HG03520 (cell line): ENCODE measurements around the gene WIPF2.
"Not testable (repeated sequence)": the region's sequence is repeated elsewhere in the genome, so short reads cannot be mapped to it uniquely, and the experiment has no call there.

Source experiments
- ATAC-seq: cut with Tn5 transposase; IDR thresholded peaks from one replicate; pipeline ENCODE4 v1.9.1; 2021; ENCODE audit warnings: mild to moderate bottlenecking, moderate library complexity; ENCODE audit not compliant: unreplicated experiment

The WIPF2 gene

GRCh38 chr17:40191237-40192208, 27.6 kb upstream of the WIPF2 start:
- no peak for ATAC-seq

- no peak for ATAC-seq
Observed at GRCh38 chr17:40192961-40193360, 26.1 kb upstream of the WIPF2 start.

- no peak for ATAC-seq
Observed at GRCh38 chr17:40194821-40195220, 24.3 kb upstream of the WIPF2 start.

GRCh38 chr17:40197550-40197949, 21.6 kb upstream of the WIPF2 start:
- no peak for ATAC-seq

GRCh38 chr17:40197965-40198456, 21.1 kb upstream of the WIPF2 start:
- not testable (repeated sequence) for ATAC-seq

GRCh38 chr17:40198576-40198975, 20.5 kb upstream of the WIPF2 start:
- no peak for ATAC-seq

- ATAC-seq: no peak
Observed at GRCh38 chr17:40203131-40203530, 16.0 kb upstream of the WIPF2 start.

- not testable (repeated sequence) for ATAC-seq
Observed at GRCh38 chr17:40206193-40206592, 12.9 kb upstream of the WIPF2 start.

- no peak for ATAC-seq
Observed at GRCh38 chr17:40209404-40210093, 9.6 kb upstream of the WIPF2 start.

GRCh38 chr17:40213914-40214313, 5.2 kb upstream of the WIPF2 start:
- ATAC-seq: not testable (repeated sequence)

- no peak for ATAC-seq
Observed at GRCh38 chr17:40218006-40218739, 931 bp upstream of the WIPF2 start.

GRCh38 chr17:40219594-40220338, 662 bp downstream of the WIPF2 start:
- no peak for ATAC-seq

GRCh38 chr17:40224718-40225550, 5.8 kb downstream of the WIPF2 start:
- no peak for ATAC-seq

GRCh38 chr17:40229146-40229545, 10.0 kb downstream of the WIPF2 start:
- ATAC-seq: not testable (repeated sequence)

GRCh38 chr17:40230670-40231069, 11.6 kb downstream of the WIPF2 start:
- ATAC-seq: no peak

GRCh38 chr17:40231928-40232327, 12.8 kb downstream of the WIPF2 start:
- ATAC-seq: not testable (repeated sequence)

GRCh38 chr17:40241252-40241834, 22.2 kb downstream of the WIPF2 start:
- no peak for ATAC-seq

GRCh38 chr17:40242774-40243173, 23.7 kb downstream of the WIPF2 start:
- no peak for ATAC-seq

- no peak for ATAC-seq
Observed at GRCh38 chr17:40243761-40244160, 24.7 kb downstream of the WIPF2 start.
